Activated gamma-delta T cell treated with anti-CD3 and anti-CD28 coated beads, Interleukin-2, amount 50 U/mL, for 16 hours (primary cell): Measurements from ENCODE around the gene ZSCAN9.

Source experiments
- DNase-seq: peaks from one replicate; pipeline ENCODE4 v3.0.0-alpha.2; 2020; ENCODE audit warnings: low read depth

Gene ZSCAN9

GRCh38 chr6:28225056-28225834, at the start of gene ZSCAN9:
Gene ZSCAN9 (plus strand): TSS chr6:28225275. CDS start chr6:28227085, 1,810 bp downstream.
- DNase-seq = peak; percentile 33

- DNase-seq = no peak
These were observed 48.7 kb upstream of the ZSCAN9 start for GRCh38 chr6:28176373-28176772.

- no peak for DNase-seq
These were observed 42.8 kb upstream of the ZSCAN9 start for GRCh38 chr6:28182255-28182654.

GRCh38 chr6:28188111-28188979, 36.7 kb upstream of the ZSCAN9 start:
- no peak for DNase-seq

- DNase-seq = no peak
These were observed 25.1 kb upstream of the ZSCAN9 start for GRCh38 chr6:28200020-28200419.

GRCh38 chr6:28203201-28203600, 21.9 kb upstream of the ZSCAN9 start:
- no peak for DNase-seq

GRCh38 chr6:28205879-28206278, 19.2 kb upstream of the ZSCAN9 start:
- DNase-seq = no peak

- DNase-seq = no peak
These were observed 18.5 kb upstream of the ZSCAN9 start for GRCh38 chr6:28206527-28206926.

- DNase-seq = no peak
These were observed 18.1 kb upstream of the ZSCAN9 start for GRCh38 chr6:28206928-28207509.

GRCh38 chr6:28207510-28208110, 17.5 kb upstream of the ZSCAN9 start:
- DNase-seq = no peak

- DNase-seq = no peak
These were observed 16.9 kb upstream of the ZSCAN9 start for GRCh38 chr6:28208111-28208659.

GRCh38 chr6:28209753-28210535, 15.1 kb upstream of the ZSCAN9 start:
- no peak for DNase-seq

- no peak for DNase-seq
These were observed 13.1 kb upstream of the ZSCAN9 start for GRCh38 chr6:28211840-28212509.

GRCh38 chr6:28212510-28213212, 12.4 kb upstream of the ZSCAN9 start:
- no peak for DNase-seq

- no peak for DNase-seq
These were observed 11.9 kb upstream of the ZSCAN9 start for GRCh38 chr6:28213213-28213523.

- no peak for DNase-seq
These were observed 9.7 kb upstream of the ZSCAN9 start for GRCh38 chr6:28215425-28215824.

- DNase-seq = no peak
These were observed 7.2 kb upstream of the ZSCAN9 start for GRCh38 chr6:28217890-28218289.

GRCh38 chr6:28218312-28219248, 6.5 kb upstream of the ZSCAN9 start:
- DNase-seq = no peak
